Renal pelvis (tissue), 4 donors: ENCODE data around the gene IGFBP3. TPM values are rescaled to one million over a fixed set of nuclear protein-coding genes. Genes with fewer than 3 reads are reported as not detected.

ENCODE experiments used
- DNase-seq: peaks from one replicate; pipeline ENCODE4 v3.0.0-alpha.2; 2013
- polyA plus RNA-seq, 3 donors: library from polyadenylated mRNA; unstranded; fragments of 120-200 nt; gene quantifications; one replicate each; pipeline ENCODE4 v1.2.1, GENCODE V29; 2013; ENCODE audit not compliant: insufficient read length in 3 of 3

The IGFBP3 gene
- polyA plus RNA-seq, 3 donors: 74.8 to 83.7 (median 78.3) TPM

- DNase-seq: no peak
Observed at GRCh38 chr7:45880433-45880860, 40.6 kb downstream of the IGFBP3 start.

GRCh38 chr7:45878457-45879144 is 42.5 kb downstream of the IGFBP3 start:
- no peak for DNase-seq

GRCh38 chr7:45876519-45876918 is 44.6 kb downstream of the IGFBP3 start:
- no peak for DNase-seq

DNA sequence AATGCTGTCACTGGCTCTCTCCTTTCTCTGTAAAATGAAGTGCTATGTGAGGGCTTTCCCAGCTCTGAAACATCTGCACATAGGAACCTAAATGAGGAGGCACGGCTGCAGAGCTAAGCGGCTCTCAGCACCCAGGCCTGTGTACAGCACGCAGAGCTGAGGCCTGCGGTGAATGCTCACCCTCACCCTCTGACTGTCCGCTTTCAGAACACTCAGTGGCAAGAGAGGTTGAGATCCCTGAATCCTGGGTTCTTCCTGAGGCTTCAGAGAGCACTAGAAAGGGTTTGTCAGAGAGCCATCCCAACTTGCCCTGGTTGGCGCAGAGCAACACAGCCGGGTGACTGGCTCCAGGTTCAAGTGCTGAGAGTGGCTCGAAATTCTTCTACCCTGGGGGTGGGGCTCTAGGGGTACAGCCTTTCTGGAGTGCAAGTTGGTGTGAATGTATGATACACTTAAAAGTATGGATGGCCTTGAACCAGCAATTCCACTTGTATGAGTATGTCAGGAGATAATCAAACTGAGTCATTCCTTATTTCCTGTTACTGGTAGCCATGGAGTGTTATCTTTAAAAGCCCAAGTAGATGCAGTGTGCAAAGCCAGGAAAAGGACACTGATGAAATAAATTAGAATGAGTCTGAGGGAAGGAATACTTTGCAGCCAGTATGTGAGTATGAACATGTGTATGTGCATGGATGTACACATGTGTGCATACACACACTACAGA is 46.5 kb downstream of the IGFBP3 start:
- DNase-seq: no peak

GRCh38 chr7:45873355-45873754 is 47.7 kb downstream of the IGFBP3 start:
- DNase-seq: no peak

- no peak for DNase-seq
Observed at GRCh38 chr7:45873035-45873354, 48.1 kb downstream of the IGFBP3 start, which contains the start of gene CCDC201. CCDC201 (minus strand) TSS chr7:45873082; CDS start chr7:45873007, 75 bp downstream.

DNA sequence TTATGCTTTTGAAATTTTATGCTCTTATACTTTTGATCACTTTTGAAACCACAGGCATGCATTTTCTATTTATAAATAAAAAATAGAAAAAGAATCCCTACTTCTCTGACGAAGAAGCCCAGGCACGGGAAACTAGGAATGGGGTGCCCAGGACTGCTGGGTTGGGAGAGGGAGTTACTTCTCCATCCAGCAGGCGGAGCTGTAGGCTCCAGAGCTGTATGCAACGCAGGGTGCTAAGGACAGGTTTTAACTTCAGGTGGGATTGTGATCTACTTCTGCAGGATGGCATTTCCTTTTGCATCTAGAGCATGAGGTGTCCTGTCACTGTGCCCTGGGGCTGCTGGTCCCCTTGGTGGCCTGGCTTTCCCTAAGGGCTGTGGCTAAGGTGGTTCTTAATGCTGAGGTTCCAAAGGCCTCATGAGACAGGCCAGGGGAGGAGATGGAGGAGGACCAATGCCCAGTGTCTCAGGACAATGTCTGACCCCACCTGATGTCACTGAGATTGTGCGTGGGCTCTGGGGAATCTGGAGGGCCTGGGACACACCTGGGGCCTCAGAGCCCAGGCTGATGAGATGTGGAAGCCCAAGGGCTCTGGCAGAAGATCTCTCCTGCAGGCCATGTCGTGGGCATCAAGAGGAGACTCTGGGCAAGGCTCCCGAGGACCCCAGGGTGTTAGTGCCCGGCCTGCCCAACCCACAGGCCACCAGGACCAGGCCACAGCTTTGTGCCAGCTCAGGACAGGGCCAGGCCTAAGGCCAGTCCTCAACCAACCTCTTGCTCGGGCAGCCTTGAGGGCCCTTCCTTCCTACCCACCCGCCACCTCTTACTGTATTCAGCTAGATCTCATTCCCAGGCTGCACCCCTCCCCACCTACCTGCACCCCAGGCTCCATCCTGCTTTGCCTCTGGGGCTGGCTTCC is 48.7 kb downstream of the IGFBP3 start:
- no peak for DNase-seq

DNA sequence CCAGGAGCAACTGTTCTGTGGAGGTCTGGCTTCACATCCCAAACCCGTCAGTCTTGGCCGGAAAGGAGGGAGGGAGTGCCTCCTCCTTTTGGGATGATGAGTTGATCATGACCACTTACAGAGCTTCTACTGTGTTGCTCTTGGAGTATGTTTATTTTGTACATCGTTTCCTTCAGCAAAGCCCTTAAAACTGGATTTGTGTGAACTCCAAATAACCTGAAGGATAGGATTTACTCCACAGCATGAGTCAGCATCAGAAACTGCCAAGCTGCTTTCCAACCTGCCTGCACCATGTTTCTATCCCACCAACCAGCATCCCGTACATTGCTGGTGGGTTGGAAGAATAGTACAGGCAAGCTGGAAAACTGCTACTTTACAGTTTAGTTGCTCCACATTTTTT is 51.6 kb downstream of the IGFBP3 start:
- DNase-seq: no peak

- no peak for DNase-seq
Observed at GRCh38 chr7:45867471-45867870, 53.6 kb downstream of the IGFBP3 start.

DNA sequence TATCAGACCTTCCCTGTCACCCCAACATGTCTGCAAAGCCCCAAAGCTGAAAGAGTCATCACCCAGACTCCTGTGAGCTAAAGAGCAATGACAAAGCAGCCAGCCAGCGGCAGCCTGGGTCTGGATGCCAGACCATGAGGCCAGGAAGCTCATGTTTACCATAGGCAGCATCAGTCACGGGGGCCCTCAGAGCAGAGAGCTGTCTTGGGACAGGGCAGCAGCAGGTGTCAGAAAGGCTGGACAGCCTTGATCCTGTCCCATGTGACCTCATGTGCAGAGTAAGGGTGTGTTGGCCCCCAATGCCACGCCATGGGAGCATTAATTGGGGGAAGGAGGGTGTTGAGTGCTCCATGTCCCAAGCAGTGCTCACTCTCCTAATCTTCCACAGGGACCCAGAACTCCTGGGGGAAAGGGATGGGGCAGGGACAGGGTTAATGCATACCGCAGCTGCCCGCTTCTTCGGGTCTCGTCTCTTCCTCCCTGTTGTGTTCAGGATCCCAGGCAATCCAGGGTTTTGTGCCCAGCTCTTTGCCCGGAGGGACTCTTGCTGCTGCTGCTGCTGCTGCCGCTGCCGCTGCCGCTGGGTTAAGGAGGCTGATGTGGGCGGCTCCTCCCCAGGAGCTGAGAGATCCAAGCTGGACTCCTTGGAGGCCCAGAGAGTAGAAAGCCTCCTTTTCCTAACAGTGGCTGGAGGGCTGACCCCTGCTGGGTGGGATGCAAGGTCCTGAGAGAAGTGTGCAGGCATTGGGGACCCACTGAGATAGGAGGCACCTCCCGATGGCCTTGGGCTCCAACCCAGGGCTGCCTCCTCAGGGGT is 55.3 kb downstream of the IGFBP3 start:
- no peak for DNase-seq

GRCh38 chr7:45863715-45864114 is 57.4 kb downstream of the IGFBP3 start:
- no peak for DNase-seq

Other genes with a start within 250 kb of the IGFBP3 start
- gene CCDC201, start 48.2 kb downstream of the IGFBP3 start, polyA plus RNA-seq: not detected
- under 1 TPM; 0.40 to 0.66 (median 0.50) TPM for gene IGFBP1, start 32.8 kb downstream of the IGFBP3 start, polyA plus RNA-seq